SK-N-SH (cell line): ENCODE data around the gene ZFYVE19. TPM values are rescaled to one million over a fixed set of nuclear protein-coding genes. Genes with fewer than 3 reads are reported as not detected.

Experiments
- CTCF ChIA-PET: fragments of 300-600, 350-600 bp; formaldehyde crosslinking; extraction: SDS; loops from one replicate; lab custom pipeline; 2021; lab: Yijun Ruan, JAX
- POLR2A ChIA-PET: fragments of 350-600 bp; sonication (Branson Sonifier 250); formaldehyde crosslinking; extraction: SDS; loops from one replicate; lab custom pipeline; 2020; ENCODE audit warnings: antibody characterized with exemption, inconsistent platforms; lab: Yijun Ruan, JAX
- DNase-seq: peaks from one replicate; pipeline ENCODE4 v3.0.0; 2012
- H2AFZ ChIP-seq: fragments of 200-600 bp; sonication (generic); 2 replicates; pipeline ENCODE4 v1.8.1; 2016; ENCODE audit warnings: antibody characterized with exemption, mild to moderate bottlenecking, low read depth
- H3F3A ChIP-seq: fragments of 200-600 bp; sonication (generic); replicated peaks from 2 replicates; pipeline ENCODE3; 2016; ENCODE audit warnings: antibody characterized with exemption, mild to moderate bottlenecking; ENCODE audit not compliant: insufficient read depth
- H3K27ac ChIP-seq, 2 experiments: fragments of 200-500 bp in 1 of 2; fragments of 200-600 bp in 1 of 2; sonication (Bioruptor generic) in 1 of 2; sonication (generic), shearing (Covaris generic) in 1 of 2; 2 replicates each; pipeline versions ENCODE4 v1.5.1 to v1.6.1; 2014 to 2016; ENCODE audit warnings: low read depth in 2 of 2, inconsistent platforms in 1 of 2, low read length in 1 of 2, mild to moderate bottlenecking in 1 of 2, mixed read lengths in 1 of 2
- H3K27me3 ChIP-seq: fragments of 200-600 bp; sonication (generic), shearing (Covaris generic); 2 replicates; pipeline ENCODE4 v1.6.1; 2016; ENCODE audit warnings: mixed run types; ENCODE audit not compliant: insufficient read depth
- H3K36me3 ChIP-seq, 2 experiments: fragments of 200-500 bp in 1 of 2; fragments of 200-600 bp in 1 of 2; sonication (Bioruptor generic) in 1 of 2; sonication (generic) in 1 of 2; replicated peaks in 1 of 2; 2 replicates each; pipeline versions ENCODE3 to v1.5.1; 2014 to 2016; ENCODE audit warnings: low read length in 1 of 2, mild to moderate bottlenecking in 1 of 2; ENCODE audit not compliant: insufficient read depth in 2 of 2, control insufficient read depth in 1 of 2
- H3K4me1 ChIP-seq, 2 experiments: fragments of 200-500 bp in 1 of 2; fragments of 200-600 bp in 1 of 2; sonication (Bioruptor generic) in 1 of 2; sonication (generic), shearing (Covaris generic) in 1 of 2; 2 replicates each; pipeline versions ENCODE4 v1.5.1 to v1.6.1; 2014 to 2016; ENCODE audit warnings: low read depth in 1 of 2, low read length in 1 of 2, mixed run types in 1 of 2; ENCODE audit not compliant: insufficient read depth in 2 of 2, control insufficient read depth in 1 of 2
- H3K4me2 ChIP-seq: fragments of 200-600 bp; sonication (generic), shearing (Covaris generic); 2 replicates; pipeline ENCODE4 v1.6.1; 2017; ENCODE audit warnings: mixed run types
- H3K4me3 ChIP-seq, 2 experiments: fragments of 200-500 bp in 1 of 2; fragments of 200-600 bp in 1 of 2; sonication (Bioruptor generic) in 1 of 2; sonication (generic), shearing (Covaris generic) in 1 of 2; 2 replicates each; pipeline versions ENCODE4 v1.5.1 to v1.8.1; 2014 to 2016; ENCODE audit warnings: low read depth in 2 of 2, inconsistent platforms in 1 of 2, low read length in 1 of 2, mild to moderate bottlenecking in 1 of 2, mixed read lengths in 1 of 2, moderate library complexity in 1 of 2
- H3K79me2 ChIP-seq: fragments of 200-600 bp; sonication (generic); 2 replicates; pipeline ENCODE4 v1.8.1; 2017; ENCODE audit warnings: mild to moderate bottlenecking; ENCODE audit not compliant: insufficient read depth
- H3K9ac ChIP-seq: fragments of 200-600 bp; sonication (generic); 2 replicates; pipeline ENCODE4 v1.6.1; 2017; ENCODE audit warnings: mixed run types
- H3K9me2 ChIP-seq: fragments of 200-600 bp; sonication (generic); 2 replicates; pipeline ENCODE4 v1.6.1; 2017; ENCODE audit warnings: mixed run types
- H3K9me3 ChIP-seq: fragments of 200-600 bp; sonication (generic); 2 replicates; pipeline ENCODE4 v1.6.1; 2017; ENCODE audit warnings: mixed run types, mild to moderate bottlenecking, moderate library complexity
- H4K20me1 ChIP-seq: fragments of 200-600 bp; sonication (generic); 2 replicates; pipeline ENCODE4 v1.6.1; 2017; ENCODE audit warnings: mild to moderate bottlenecking, mixed run types; ENCODE audit not compliant: insufficient read depth
- CHD2 ChIP-seq: fragments of 150-350 bp; IDR thresholded peaks from 2 replicates; pipeline ENCODE4 v1.6.1; 2018; ENCODE audit warnings: low read length; ENCODE audit not compliant: partially characterized antibody
- EP300 ChIP-seq, 2 experiments: IDR thresholded peaks; 2 replicates each; pipeline versions ENCODE4 v1.4.0 to v1.6.1; 2012; ENCODE audit warnings: borderline replicate concordance in 1 of 2, low read depth in 1 of 2, low read length in 1 of 2
- IRF3 ChIP-seq: fragments of 150-350 bp; IDR thresholded peaks from 2 replicates; pipeline ENCODE4 v1.6.1; 2016; ENCODE audit warnings: mild to moderate bottlenecking, low read depth, low read length
- MEF2A ChIP-seq: IDR thresholded peaks from 2 replicates; pipeline ENCODE4 v1.4.0; 2012; ENCODE audit warnings: low read depth, borderline replicate concordance
- NFIC ChIP-seq: IDR thresholded peaks from 2 replicates; pipeline ENCODE4 v1.4.0; 2012; ENCODE audit warnings: borderline replicate concordance
- POLR2AphosphoS5 ChIP-seq: IDR thresholded peaks from 2 replicates; pipeline ENCODE4 v1.6.1; 2012; ENCODE audit warnings: low read depth, low read length
- RCOR1 ChIP-seq: fragments of 150-350 bp; IDR thresholded peaks from 2 replicates; pipeline ENCODE4 v1.6.1; 2017; ENCODE audit warnings: antibody characterized with exemption, low read length
- RXRA ChIP-seq: IDR thresholded peaks from 2 replicates; pipeline ENCODE4 v1.4.0; 2012; ENCODE audit warnings: low read depth, mild to moderate bottlenecking, borderline replicate concordance
- TAF1 ChIP-seq: IDR thresholded peaks from 2 replicates; pipeline ENCODE4 v1.6.1; 2012; ENCODE audit warnings: low read depth, mild to moderate bottlenecking, low read length, moderate library complexity, borderline replicate concordance
- TCF12 ChIP-seq: IDR thresholded peaks from 2 replicates; pipeline ENCODE4 v1.4.0; 2012
- TEAD4 ChIP-seq: IDR thresholded peaks from 2 replicates; pipeline ENCODE4 v1.4.0; 2012; ENCODE audit warnings: mild to moderate bottlenecking, borderline replicate concordance; ENCODE audit not compliant: insufficient read depth
- WGBS: methylation state at CpG from one replicate; pipeline ENCODE4 v1.1.6; 2017; ENCODE audit warnings: low lambda C conversion rate; 5-methylcytosine and 5-hydroxymethylcytosine counted together
- polyA plus RNA-seq, 3 experiments: library from polyadenylated mRNA; depleted of rRNA; stranded (reverse); fragments of >200 nt; gene quantifications; 2 replicates each; pipeline ENCODE4 v1.2.3, GENCODE V29; 2012
- TF ChIP-seq, protein P1 (sequence below): IDR thresholded peaks from 2 replicates; pipeline ENCODE4 v1.4.0; 2012; ENCODE audit warnings: low read depth, borderline replicate concordance
- TF ChIP-seq, protein P2 (sequence below): IDR thresholded peaks from 2 replicates; pipeline ENCODE4 v1.4.0; 2012; ENCODE audit warnings: low read depth
- TF ChIP-seq, protein P3 (sequence below): IDR thresholded peaks from 2 replicates; pipeline ENCODE4 v1.6.1; 2012; ENCODE audit warnings: mild to moderate bottlenecking, low read depth, low read length, moderate library complexity

ZFYVE19 gene
- polyA plus RNA-seq, 1 of the 3 experiments (the other 2 are of a cell fraction) = 35.5 TPM

DNA sequence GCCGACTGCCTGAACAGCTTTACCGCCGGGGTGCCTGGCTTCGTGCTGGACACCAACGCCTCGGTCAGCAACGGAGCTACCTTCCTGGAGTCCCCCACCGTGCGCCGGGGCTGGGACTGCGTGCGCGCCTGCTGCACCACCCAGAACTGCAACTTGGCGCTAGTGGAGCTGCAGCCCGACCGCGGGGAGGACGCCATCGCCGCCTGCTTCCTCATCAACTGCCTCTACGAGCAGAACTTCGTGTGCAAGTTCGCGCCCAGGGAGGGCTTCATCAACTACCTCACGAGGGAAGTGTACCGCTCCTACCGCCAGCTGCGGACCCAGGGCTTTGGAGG is 37.8 kb downstream of the ZFYVE19 start:
- POLR2A ChIA-PET = no interaction called here
- CTCF ChIA-PET = interaction anchor here (0.8 to 8.5 kb wide), 6 partner anchors 13 to 98 kb away, joined by 3 to 120 read pairs (median 8); partner anchors contain the start of genes RHOV and VPS18
- DNase-seq = no peak

More for the DNA sequence above, 37.8 kb downstream of the ZFYVE19 start:
- Histone ChIP-seq H3K4me2 (peak overlapping the region; percentile 65; the same call in 1 of the 2 replicates), H3K4me1 (peaks cover 0 to 17% of the 10 kb centered on the region in 2 experiments; a peak in 1 of 4 replicates), H2AFZ (peak overlapping the region; percentile 40; the same call in 1 of the 2 replicates), H3K27me3 (peaks cover 9% of the 10 kb centered on the region; the same call in 1 of the 2 replicates), H3K27ac (no peak overlapping the region), H3F3A (peaks cover 3% of the 10 kb centered on the region), H4K20me1 (no peaks in the 10 kb centered on the region), H3K9ac (no peak overlapping the region), H3K79me2 (no peaks in the 10 kb centered on the region), H3K36me3 (no peaks in the 10 kb centered on the region), H3K9me3 (no peaks in the 10 kb centered on the region), H3K4me3 (peak overlapping the region in 1 of 2 experiments; percentile 44; a peak in 2 of 4 replicates), H3K9me2 (no peaks in the 10 kb centered on the region)
- 33% methylated on average over 14 of the region's 28 CpGs for whole genome bisulfite sequencing
- TF ChIP-seq TCF12 (no peak), TEAD4 (no peak), CHD2 (no peak), POLR2AphosphoS5 (no peak), RXRA (no peak), TAF1 (no peak), MEF2A (no peak), RCOR1 (no peak), EP300 (IDR thresholded peaks at IDR 0.05; ENCODE audit: borderline replicate concordance in 1 of 2, low read depth in 1 of 2, low read length in 1 of 2) (no peak), NFIC (no peak), IRF3 (no peak)
- TF ChIP-seq, protein P1, sequence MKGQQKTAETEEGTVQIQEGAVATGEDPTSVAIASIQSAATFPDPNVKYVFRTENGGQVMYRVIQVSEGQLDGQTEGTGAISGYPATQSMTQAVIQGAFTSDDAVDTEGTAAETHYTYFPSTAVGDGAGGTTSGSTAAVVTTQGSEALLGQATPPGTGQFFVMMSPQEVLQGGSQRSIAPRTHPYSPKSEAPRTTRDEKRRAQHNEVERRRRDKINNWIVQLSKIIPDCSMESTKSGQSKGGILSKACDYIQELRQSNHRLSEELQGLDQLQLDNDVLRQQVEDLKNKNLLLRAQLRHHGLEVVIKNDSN = no peak
- TF ChIP-seq, protein P2, sequence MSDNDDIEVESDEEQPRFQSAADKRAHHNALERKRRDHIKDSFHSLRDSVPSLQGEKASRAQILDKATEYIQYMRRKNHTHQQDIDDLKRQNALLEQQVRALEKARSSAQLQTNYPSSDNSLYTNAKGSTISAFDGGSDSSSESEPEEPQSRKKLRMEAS = no peak
- TF ChIP-seq, protein P3, sequence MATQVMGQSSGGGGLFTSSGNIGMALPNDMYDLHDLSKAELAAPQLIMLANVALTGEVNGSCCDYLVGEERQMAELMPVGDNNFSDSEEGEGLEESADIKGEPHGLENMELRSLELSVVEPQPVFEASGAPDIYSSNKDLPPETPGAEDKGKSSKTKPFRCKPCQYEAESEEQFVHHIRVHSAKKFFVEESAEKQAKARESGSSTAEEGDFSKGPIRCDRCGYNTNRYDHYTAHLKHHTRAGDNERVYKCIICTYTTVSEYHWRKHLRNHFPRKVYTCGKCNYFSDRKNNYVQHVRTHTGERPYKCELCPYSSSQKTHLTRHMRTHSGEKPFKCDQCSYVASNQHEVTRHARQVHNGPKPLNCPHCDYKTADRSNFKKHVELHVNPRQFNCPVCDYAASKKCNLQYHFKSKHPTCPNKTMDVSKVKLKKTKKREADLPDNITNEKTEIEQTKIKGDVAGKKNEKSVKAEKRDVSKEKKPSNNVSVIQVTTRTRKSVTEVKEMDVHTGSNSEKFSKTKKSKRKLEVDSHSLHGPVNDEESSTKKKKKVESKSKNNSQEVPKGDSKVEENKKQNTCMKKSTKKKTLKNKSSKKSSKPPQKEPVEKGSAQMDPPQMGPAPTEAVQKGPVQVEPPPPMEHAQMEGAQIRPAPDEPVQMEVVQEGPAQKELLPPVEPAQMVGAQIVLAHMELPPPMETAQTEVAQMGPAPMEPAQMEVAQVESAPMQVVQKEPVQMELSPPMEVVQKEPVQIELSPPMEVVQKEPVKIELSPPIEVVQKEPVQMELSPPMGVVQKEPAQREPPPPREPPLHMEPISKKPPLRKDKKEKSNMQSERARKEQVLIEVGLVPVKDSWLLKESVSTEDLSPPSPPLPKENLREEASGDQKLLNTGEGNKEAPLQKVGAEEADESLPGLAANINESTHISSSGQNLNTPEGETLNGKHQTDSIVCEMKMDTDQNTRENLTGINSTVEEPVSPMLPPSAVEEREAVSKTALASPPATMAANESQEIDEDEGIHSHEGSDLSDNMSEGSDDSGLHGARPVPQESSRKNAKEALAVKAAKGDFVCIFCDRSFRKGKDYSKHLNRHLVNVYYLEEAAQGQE = no peak
